IMR-90 (cell line): ENCODE data around the gene TRA2B. TPM values are rescaled to one million over a fixed set of nuclear protein-coding genes. Genes with fewer than 3 reads are reported as not detected.

ENCODE experiments used
- ATAC-seq: fragments of 200-7000 bp; cut with Tn5 transposase; 2 replicates; pipeline ENCODE4 v1.9.1; 2020; ENCODE audit warnings: low read depth, mild to moderate bottlenecking, moderate library complexity
- BruUV-seq: library from RNA; stranded (reverse); fragments of 400-500 nt; replicated peaks from 2 replicates; lab custom pipeline; 2021; lab: Mats Ljungman, UMichigan
- CTCF ChIA-PET: fragments of 300-600 bp; formaldehyde crosslinking; extraction: SDS; loops from one replicate; lab custom pipeline; 2021; ENCODE audit warnings: antibody characterized with exemption; lab: Yijun Ruan, JAX
- POLR2A ChIA-PET: fragments of 300-600 bp; sonication (Branson Sonifier 250); formaldehyde crosslinking; loops from one replicate; lab custom pipeline; 2022; ENCODE audit warnings: antibody characterized with exemption; ENCODE audit not compliant: unreplicated experiment; lab: Charles Lee
- DNase-seq: peaks from one replicate; pipeline ENCODE4 v3.0.0; 2013
- H2AFZ ChIP-seq: replicated peaks from 2 replicates; pipeline ENCODE3; 2013; ENCODE audit warnings: low read length, mild to moderate bottlenecking; ENCODE audit not compliant: poor library complexity
- H2AK5ac ChIP-seq: 2 replicates; pipeline ENCODE4 v1.6.1; 2013; ENCODE audit warnings: low read depth, low read length, inconsistent platforms
- H2AK9ac ChIP-seq: replicated peaks from 2 replicates; pipeline ENCODE3; 2013; ENCODE audit warnings: mild to moderate bottlenecking, low read depth, low read length, moderate library complexity; ENCODE audit not compliant: poor library complexity
- H2BK120ac ChIP-seq: 2 replicates; pipeline ENCODE4 v1.6.1; 2013; ENCODE audit warnings: low read depth, low read length, inconsistent platforms
- H2BK15ac ChIP-seq: 3 replicates; pipeline ENCODE4 v1.6.1; 2013; ENCODE audit warnings: low read depth, low read length, inconsistent platforms
- H2BK20ac ChIP-seq: 2 replicates; pipeline ENCODE4 v1.6.1; 2013; ENCODE audit warnings: low read depth, mild to moderate bottlenecking, inconsistent platforms, low read length, moderate library complexity
- H2BK5ac ChIP-seq: 2 replicates; pipeline ENCODE4 v1.6.1; 2013; ENCODE audit warnings: mild to moderate bottlenecking, low read depth, low read length, inconsistent platforms; ENCODE audit not compliant: poor library complexity, severe bottlenecking
- H3K14ac ChIP-seq: replicated peaks from 2 replicates; pipeline ENCODE4 v1.6.1; 2013; ENCODE audit warnings: low read depth, low read length, inconsistent platforms
- H3K18ac ChIP-seq: 2 replicates; pipeline ENCODE4 v1.6.1; 2013; ENCODE audit warnings: low read depth, low read length, control low read depth
- H3K23ac ChIP-seq: 2 replicates; pipeline ENCODE4 v1.6.1; 2013; ENCODE audit warnings: low read depth, low read length, inconsistent platforms
- H3K27ac ChIP-seq: 2 replicates; pipeline ENCODE4 v1.5.1; 2013; ENCODE audit warnings: mild to moderate bottlenecking, control low read depth, low read length; ENCODE audit not compliant: insufficient read depth
- H3K27me3 ChIP-seq: 2 replicates; pipeline ENCODE4 v1.6.1; 2013; ENCODE audit warnings: low read length; ENCODE audit not compliant: control insufficient read depth, insufficient read depth
- H3K36me3 ChIP-seq: 2 replicates; pipeline ENCODE4 v1.6.1; 2013; ENCODE audit warnings: low read length, mixed read lengths; ENCODE audit not compliant: control insufficient read depth, insufficient read depth
- H3K4ac ChIP-seq: 2 replicates; pipeline ENCODE4 v1.6.1; 2013; ENCODE audit warnings: low read depth, low read length, inconsistent platforms
- H3K4me1 ChIP-seq: 2 replicates; pipeline ENCODE4 v1.6.1; 2013; ENCODE audit warnings: low read length, mixed read lengths; ENCODE audit not compliant: control insufficient read depth, insufficient read depth
- H3K4me2 ChIP-seq: 2 replicates; pipeline ENCODE4 v1.6.1; 2013; ENCODE audit warnings: low read depth, mild to moderate bottlenecking, control low read depth, low read length, moderate library complexity
- H3K4me3 ChIP-seq: 2 replicates; pipeline ENCODE4 v1.5.1; 2013; ENCODE audit warnings: low read depth, mild to moderate bottlenecking, control low read depth, low read length, moderate library complexity; ENCODE audit not compliant: insufficient read depth
- H3K56ac ChIP-seq: 2 replicates; pipeline ENCODE4 v1.6.1; 2013; ENCODE audit warnings: low read length, inconsistent platforms; ENCODE audit not compliant: insufficient read depth; ENCODE audit errors: extremely low read depth
- H3K79me1 ChIP-seq, 2 experiments: 2 replicates each; pipeline ENCODE4 v1.6.1; 2013; ENCODE audit warnings: low read length in 2 of 2, inconsistent platforms in 1 of 2, low read depth in 1 of 2
- H3K9ac ChIP-seq: 2 replicates; pipeline ENCODE4 v1.6.1; 2013; ENCODE audit warnings: low read depth, low read length, control low read depth
- H3K9me1 ChIP-seq: 2 replicates; pipeline ENCODE4 v1.6.1; 2013; ENCODE audit warnings: low read length, inconsistent platforms; ENCODE audit not compliant: insufficient read depth
- H3K9me3 ChIP-seq: 2 replicates; pipeline ENCODE4 v1.6.1; 2013; ENCODE audit warnings: low read length; ENCODE audit not compliant: control insufficient read depth, insufficient read depth
- H4K20me1 ChIP-seq: 2 replicates; pipeline ENCODE4 v1.6.1; 2013; ENCODE audit warnings: low read length, inconsistent platforms; ENCODE audit not compliant: insufficient read depth
- H4K5ac ChIP-seq: 2 replicates; pipeline ENCODE4 v1.6.1; 2013; ENCODE audit warnings: mild to moderate bottlenecking, low read depth, low read length, control low read depth
- H4K8ac ChIP-seq, 2 experiments: 2 replicates each; pipeline ENCODE4 v1.6.1; 2013; ENCODE audit warnings: low read depth in 2 of 2, low read length in 2 of 2, control low read depth in 1 of 2, inconsistent platforms in 1 of 2
- H4K91ac ChIP-seq: 2 replicates; pipeline ENCODE4 v1.6.1; 2013; ENCODE audit warnings: low read depth, low read length, inconsistent platforms; ENCODE audit not compliant: insufficient read depth
- CEBPB ChIP-seq: IDR thresholded peaks from 2 replicates; pipeline ENCODE4 v1.6.1; 2012; ENCODE audit warnings: low read depth, low read length, improper control_type of control experiment
- CHD1 ChIP-seq: IDR thresholded peaks from 2 replicates; pipeline ENCODE4 v1.6.1; 2012; ENCODE audit warnings: low read depth, low read length, improper control_type of control experiment
- FOS ChIP-seq: fragments of 150-350 bp; IDR thresholded peaks from 2 replicates; pipeline ENCODE4 v1.6.1; 2016; ENCODE audit warnings: low read depth, low read length
- MAFK ChIP-seq: IDR thresholded peaks from 2 replicates; pipeline ENCODE4 v1.6.1; 2012; ENCODE audit warnings: low read depth, low read length, improper control_type of control experiment
- MAZ ChIP-seq: IDR thresholded peaks from 2 replicates; pipeline ENCODE4 v1.6.1; 2012; ENCODE audit warnings: low read depth, mild to moderate bottlenecking, low read length, improper control_type of control experiment, moderate library complexity, borderline replicate concordance
- NFE2L2 ChIP-seq: fragments of 150-350 bp; IDR thresholded peaks from 2 replicates; pipeline ENCODE4 v1.6.1; 2016; ENCODE audit warnings: low read depth, mild to moderate bottlenecking, low read length
- RAD21 ChIP-seq: IDR thresholded peaks from 2 replicates; pipeline ENCODE4 v1.6.1; 2012; ENCODE audit warnings: low read length, improper control_type of control experiment
- RFX5 ChIP-seq: IDR thresholded peaks from 2 replicates; pipeline ENCODE4 v1.8.0; 2012; ENCODE audit warnings: low read depth, mild to moderate bottlenecking, low read length, moderate library complexity
- SMC3 ChIP-seq: fragments of 150-350 bp; IDR thresholded peaks from 2 replicates; pipeline ENCODE4 v1.6.1; 2016; ENCODE audit warnings: low read depth, mild to moderate bottlenecking, antibody characterized with exemption, low read length, moderate library complexity
- WGBS, 2 experiments: methylation state at CpG; one replicate each; pipeline versions ENCODE4 v1.1.5 to v1.1.7; 2013; ENCODE audit warnings: missing lambda C conversion rate in 2 of 2; ENCODE audit not compliant: insufficient read length in 1 of 2; ENCODE audit errors: extremely low coverage in 2 of 2; 5-methylcytosine and 5-hydroxymethylcytosine counted together
- dilution Hi-C: fragments of 300-500 bp; cut with HindIII; formaldehyde crosslinking; loops from one replicate; pipeline ENCODE4 v1.14.3; 2018; ENCODE audit warnings: low sequenced_read_pairs; ENCODE audit not compliant: unreplicated experiment
- in situ Hi-C: fragments of 300-500 bp; cut with MboI; formaldehyde crosslinking; loops from 3 replicates; pipeline ENCODE4 v1.14.3; 2019; ENCODE audit warnings: low sequenced_read_pairs, inconsistent platforms, mixed read lengths
- intact Hi-C: fragments of 100-400 bp; cut with micrococcal nuclease; formaldehyde crosslinking; loops from 2 replicates; pipeline ENCODE4 v1.10.0; 2022
- polyA plus RNA-seq, 3 experiments: library from polyadenylated mRNA; depleted of rRNA; stranded (reverse); fragments of >200 nt; gene quantifications; 2 replicates each; pipeline ENCODE4 v1.2.3, GENCODE V29; 2012; ENCODE audit warnings: low replicate concordance in 1 of 3
- total RNA-seq: library from RNA; depleted of rRNA; stranded (reverse); fragments of >200 nt; gene quantifications from 2 replicates; pipeline ENCODE4 v1.2.3, GENCODE V29; 2012
- TF ChIP-seq, protein P1 (sequence below): conservative IDR thresholded peaks from 2 replicates; pipeline ENCODE4 v1.5.1; 2012; ENCODE audit warnings: mild to moderate bottlenecking, low read depth, low read length, improper control_type of control experiment

TRA2B gene
- total and polyA plus RNA-seq, 2 of the 4 experiments (the other 2 are of a cell fraction): 127 to 208 TPM

DNA sequence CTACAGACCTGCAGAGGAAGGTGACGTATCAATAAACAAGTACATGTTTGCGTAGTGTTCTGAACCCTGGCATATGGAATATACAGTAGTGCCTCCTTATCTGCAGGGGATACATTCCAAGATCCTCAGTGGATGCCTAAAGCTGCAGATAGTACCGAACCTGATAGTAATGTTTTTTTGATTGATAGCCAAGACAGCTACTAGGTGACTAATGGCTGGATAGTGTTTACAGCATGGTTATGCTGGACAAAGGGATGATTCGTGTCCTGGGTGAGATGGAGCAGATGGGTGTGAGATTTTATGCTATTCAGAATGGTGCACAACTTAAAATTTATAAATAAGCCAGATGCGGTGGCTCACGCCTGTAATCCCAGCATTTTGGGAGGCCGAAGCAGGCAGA lies 57.2 kb downstream of the TRA2B start:
- 75% methylated on average over 4 of the region's 7 CpGs; no CpG with 5 or more reads in 1 of the 2 experiments for WGBS, 2 experiments
- no peak overlapping the region for H3K4me2 ChIP-seq
- dilution Hi-C loops: no loop called here

More for the DNA sequence above, 57.2 kb downstream of the TRA2B start:
- ChIA-PET CTCF (no interaction called here), POLR2A (no interaction called here)
- no peak overlapping the region for H3K56ac ChIP-seq
- no peaks in the 10 kb centered on the region for H3K36me3 ChIP-seq
- H3K14ac ChIP-seq: no peak overlapping the region
- no peak overlapping the region for H2AK9ac ChIP-seq
- BruUV-seq: no TSS peak
- intact Hi-C loops: no loop called here
- no peaks in the 10 kb centered on the region for H3K4me1 ChIP-seq
- no peak overlapping the region for H2AK5ac ChIP-seq
- no peak for DNase-seq
- no peak overlapping the region for H3K9ac ChIP-seq
- no peaks in the 10 kb centered on the region for H3K79me1 ChIP-seq
- H2BK20ac ChIP-seq: no peak overlapping the region
- H4K5ac ChIP-seq: no peak overlapping the region
- no peak overlapping the region for H4K91ac ChIP-seq
- H3K18ac ChIP-seq: no peak overlapping the region
- H2AFZ ChIP-seq: no peak overlapping the region
- no peak overlapping the region for H3K23ac ChIP-seq
- no peak overlapping the region for H3K4me3 ChIP-seq
- H4K20me1 ChIP-seq: no peaks in the 10 kb centered on the region
- no peak overlapping the region for H2BK15ac ChIP-seq
- no peak overlapping the region for H2BK120ac ChIP-seq
- no peak overlapping the region for H2BK5ac ChIP-seq
- H4K8ac ChIP-seq: no peak overlapping the region
- H3K9me1 ChIP-seq: no peaks in the 10 kb centered on the region
- in situ Hi-C loops: no loop called here
- no peaks in the 10 kb centered on the region for H3K9me3 ChIP-seq
- TF ChIP-seq CEBPB (no peak), MAFK (no peak), FOS (no peak), RFX5 (no peak), SMC3 (no peak), CHD1 (no peak), NFE2L2 (no peak), RAD21 (no peak), MAZ (no peak)
- TF ChIP-seq, protein P1, sequence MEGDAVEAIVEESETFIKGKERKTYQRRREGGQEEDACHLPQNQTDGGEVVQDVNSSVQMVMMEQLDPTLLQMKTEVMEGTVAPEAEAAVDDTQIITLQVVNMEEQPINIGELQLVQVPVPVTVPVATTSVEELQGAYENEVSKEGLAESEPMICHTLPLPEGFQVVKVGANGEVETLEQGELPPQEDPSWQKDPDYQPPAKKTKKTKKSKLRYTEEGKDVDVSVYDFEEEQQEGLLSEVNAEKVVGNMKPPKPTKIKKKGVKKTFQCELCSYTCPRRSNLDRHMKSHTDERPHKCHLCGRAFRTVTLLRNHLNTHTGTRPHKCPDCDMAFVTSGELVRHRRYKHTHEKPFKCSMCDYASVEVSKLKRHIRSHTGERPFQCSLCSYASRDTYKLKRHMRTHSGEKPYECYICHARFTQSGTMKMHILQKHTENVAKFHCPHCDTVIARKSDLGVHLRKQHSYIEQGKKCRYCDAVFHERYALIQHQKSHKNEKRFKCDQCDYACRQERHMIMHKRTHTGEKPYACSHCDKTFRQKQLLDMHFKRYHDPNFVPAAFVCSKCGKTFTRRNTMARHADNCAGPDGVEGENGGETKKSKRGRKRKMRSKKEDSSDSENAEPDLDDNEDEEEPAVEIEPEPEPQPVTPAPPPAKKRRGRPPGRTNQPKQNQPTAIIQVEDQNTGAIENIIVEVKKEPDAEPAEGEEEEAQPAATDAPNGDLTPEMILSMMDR: no peak
- no peak for ATAC-seq
- no peak overlapping the region for H3K27ac ChIP-seq
- H3K4ac ChIP-seq: no peak overlapping the region
- H3K27me3 ChIP-seq: peaks cover 6% of the 10 kb centered on the region
